ENCODE measurements around the gene EP400. TPM values are rescaled to one million over a fixed set of nuclear protein-coding genes. Genes with fewer than 3 reads are reported as not detected.
A peak's percentile ranks its signal among the peaks of the same experiment; 100 is the strongest.

EP400 gene
- total and polyA plus RNA-seq, 2 of the 13 experiments (the other 11 are each of a cell fraction or from before 2014, with no cell fraction given) = 4.9 to 5.0 TPM

DNA sequence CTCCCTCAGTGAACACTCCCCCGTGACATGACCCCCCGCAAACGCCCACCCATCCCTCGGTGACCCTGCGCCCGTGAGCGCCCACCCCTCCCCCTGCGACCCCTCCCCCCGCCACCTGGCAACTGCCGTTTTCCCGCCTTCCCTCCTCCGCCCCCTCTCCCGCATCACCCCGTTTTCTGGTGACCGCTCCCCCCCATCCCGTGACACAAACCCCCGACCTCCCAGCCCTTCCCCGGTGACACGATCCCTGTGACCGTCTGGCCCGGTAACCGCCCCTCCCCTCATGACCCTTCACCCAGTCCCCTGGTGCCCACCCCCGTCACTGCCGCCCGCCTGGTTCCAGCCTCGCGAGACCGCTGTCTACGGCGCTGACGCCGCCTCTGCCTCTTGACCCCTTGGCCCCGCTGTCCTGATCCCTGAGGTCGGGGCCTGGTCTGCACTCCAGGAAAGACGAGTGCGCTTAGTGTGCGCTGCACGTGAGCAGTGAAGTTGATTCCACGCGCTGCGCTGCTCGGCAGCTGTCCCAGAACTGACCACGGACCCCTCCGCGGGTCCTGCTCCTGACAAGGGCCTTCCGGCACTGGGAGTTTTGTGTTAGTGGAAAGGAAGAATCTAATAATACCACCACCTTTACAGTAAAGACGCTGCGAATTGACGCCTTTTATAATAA lies 135.0 kb downstream of the EP400 start (continued):
- peak; percentile 38; the same call in 1 of the 2 replicates for TF ChIP-seq MNT (IDR thresholded peaks at IDR 0.05)
- TF ChIP-seq ZNF768 (CRISPR knock-in tag; IDR thresholded peaks at IDR 0.05) = peak; percentile 40; the same call in 1 of the 2 replicates
- TF ChIP-seq, protein P1, sequence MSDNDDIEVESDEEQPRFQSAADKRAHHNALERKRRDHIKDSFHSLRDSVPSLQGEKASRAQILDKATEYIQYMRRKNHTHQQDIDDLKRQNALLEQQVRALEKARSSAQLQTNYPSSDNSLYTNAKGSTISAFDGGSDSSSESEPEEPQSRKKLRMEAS (IDR thresholded peaks at IDR 0.05) = peak; percentile 94
- 0 out of 2 replicates have a peak, but pooled peaks have one; percentile 41 for TF ChIP-seq ZNF670 (CRISPR knock-in tag; IDR thresholded peaks at IDR 0.05; ENCODE audit: borderline replicate concordance)
- TF ChIP-seq ZNF280D (CRISPR knock-in tag; IDR thresholded peaks at IDR 0.05) = no peak
- TF ChIP-seq CC2D1A (CRISPR knock-in tag; IDR thresholded peaks at IDR 0.05) = no peak
- TF ChIP-seq ZNF318 (CRISPR knock-in tag; IDR thresholded peaks at IDR 0.05) = no peak; the same call in 1 of the 2 replicates
- TF ChIP-seq, protein P2, sequence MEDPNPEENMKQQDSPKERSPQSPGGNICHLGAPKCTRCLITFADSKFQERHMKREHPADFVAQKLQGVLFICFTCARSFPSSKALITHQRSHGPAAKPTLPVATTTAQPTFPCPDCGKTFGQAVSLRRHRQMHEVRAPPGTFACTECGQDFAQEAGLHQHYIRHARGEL (CRISPR knock-in tag; IDR thresholded peaks at IDR 0.05) = no peak
- TF ChIP-seq LRRFIP1 (CRISPR knock-in tag; conservative IDR thresholded peaks at IDR 0.05) = no peak
